Germinal center (tissue), 1 donor: ENCODE results near the gene NONO.
"Not testable (repeated sequence)": the region's sequence is repeated elsewhere in the genome, so short reads cannot be mapped to it uniquely, and the experiment has no call there.

ENCODE experiments used
- DNase-seq: peaks from one replicate; pipeline ENCODE4 v3.0.0; 2012; ENCODE audit warnings: mixed read lengths, low spot score

Gene NONO

GRCh38 chrX:71285929-71286328 lies 2.5 kb downstream of the NONO start:
- DNase-seq = no peak

- DNase-seq = no peak
These were observed 7.9 kb downstream of the NONO start for GRCh38 chrX:71291381-71291780.

- no peak for DNase-seq
These were observed 9.4 kb downstream of the NONO start for GRCh38 chrX:71292669-71293365.

GRCh38 chrX:71296806-71297205 lies 13.4 kb downstream of the NONO start:
- DNase-seq = no peak

- no peak for DNase-seq
These were observed 14.7 kb downstream of the NONO start for GRCh38 chrX:71298119-71298518.

GRCh38 chrX:71300064-71300463 lies 16.6 kb downstream of the NONO start:
- DNase-seq = not testable (repeated sequence)

- not testable (repeated sequence) for DNase-seq
These were observed 17.1 kb downstream of the NONO start for GRCh38 chrX:71300495-71300894.

- DNase-seq = no peak
These were observed 17.9 kb downstream of the NONO start, which contains the start of gene ITGB1BP2 for GRCh38 chrX:71301195-71301924. Gene ITGB1BP2 (plus strand): TSS chrX:71301750. CDS start chrX:71301807, 57 bp downstream.

GRCh38 chrX:71302461-71303213 lies 19.2 kb downstream of the NONO start:
- DNase-seq = no peak

- no peak for DNase-seq
These were observed 21.1 kb downstream of the NONO start for GRCh38 chrX:71304561-71304960.

- DNase-seq = no peak
These were observed 32.5 kb downstream of the NONO start for GRCh38 chrX:71315917-71316316.

- not testable (repeated sequence) for DNase-seq
These were observed 33.5 kb downstream of the NONO start for GRCh38 chrX:71316959-71317358.

- DNase-seq = no peak
These were observed 36.7 kb downstream of the NONO start for GRCh38 chrX:71320126-71320525.

GRCh38 chrX:71321731-71322130 lies 38.3 kb downstream of the NONO start:
- no peak for DNase-seq

- DNase-seq = not testable (repeated sequence)
These were observed 41.0 kb downstream of the NONO start for GRCh38 chrX:71324452-71324851.

GRCh38 chrX:71326394-71326793 lies 43.0 kb downstream of the NONO start:
- DNase-seq = no peak

GRCh38 chrX:71349151-71349665 lies 65.8 kb downstream of the NONO start:
- not testable (repeated sequence) for DNase-seq

- DNase-seq = not testable (repeated sequence)
These were observed 66.4 kb downstream of the NONO start for GRCh38 chrX:71349867-71350266.
